SK-N-SH (cell line): ENCODE measurements around the gene SH3D21. TPM values are rescaled to one million over a fixed set of nuclear protein-coding genes. Genes with fewer than 3 reads are reported as not detected.

Experiments used
- CTCF ChIA-PET: fragments of 300-600, 350-600 bp; formaldehyde crosslinking; extraction: SDS; loops from one replicate; lab custom pipeline; 2021; lab: Yijun Ruan, JAX
- POLR2A ChIA-PET: fragments of 350-600 bp; sonication (Branson Sonifier 250); formaldehyde crosslinking; extraction: SDS; loops from one replicate; lab custom pipeline; 2020; ENCODE audit warnings: antibody characterized with exemption, inconsistent platforms; lab: Yijun Ruan, JAX
- DNase-seq: peaks from one replicate; pipeline ENCODE4 v3.0.0; 2012
- H2AFZ ChIP-seq: fragments of 200-600 bp; sonication (generic); 2 replicates; pipeline ENCODE4 v1.8.1; 2016; ENCODE audit warnings: antibody characterized with exemption, mild to moderate bottlenecking, low read depth
- H3F3A ChIP-seq: fragments of 200-600 bp; sonication (generic); replicated peaks from 2 replicates; pipeline ENCODE3; 2016; ENCODE audit warnings: antibody characterized with exemption, mild to moderate bottlenecking; ENCODE audit not compliant: insufficient read depth
- H3K27ac ChIP-seq, 2 experiments: fragments of 200-500 bp in 1 of 2; fragments of 200-600 bp in 1 of 2; sonication (Bioruptor generic) in 1 of 2; sonication (generic), shearing (Covaris generic) in 1 of 2; 2 replicates each; pipeline versions ENCODE4 v1.5.1 to v1.6.1; 2014 to 2016; ENCODE audit warnings: low read depth in 2 of 2, inconsistent platforms in 1 of 2, low read length in 1 of 2, mild to moderate bottlenecking in 1 of 2, mixed read lengths in 1 of 2
- H3K27me3 ChIP-seq: fragments of 200-600 bp; sonication (generic), shearing (Covaris generic); 2 replicates; pipeline ENCODE4 v1.6.1; 2016; ENCODE audit warnings: mixed run types; ENCODE audit not compliant: insufficient read depth
- H3K36me3 ChIP-seq, 2 experiments: fragments of 200-500 bp in 1 of 2; fragments of 200-600 bp in 1 of 2; sonication (Bioruptor generic) in 1 of 2; sonication (generic) in 1 of 2; replicated peaks in 1 of 2; 2 replicates each; pipeline versions ENCODE3 to v1.5.1; 2014 to 2016; ENCODE audit warnings: low read length in 1 of 2, mild to moderate bottlenecking in 1 of 2; ENCODE audit not compliant: insufficient read depth in 2 of 2, control insufficient read depth in 1 of 2
- H3K4me1 ChIP-seq, 2 experiments: fragments of 200-500 bp in 1 of 2; fragments of 200-600 bp in 1 of 2; sonication (Bioruptor generic) in 1 of 2; sonication (generic), shearing (Covaris generic) in 1 of 2; 2 replicates each; pipeline versions ENCODE4 v1.5.1 to v1.6.1; 2014 to 2016; ENCODE audit warnings: low read depth in 1 of 2, low read length in 1 of 2, mixed run types in 1 of 2; ENCODE audit not compliant: insufficient read depth in 2 of 2, control insufficient read depth in 1 of 2
- H3K4me2 ChIP-seq: fragments of 200-600 bp; sonication (generic), shearing (Covaris generic); 2 replicates; pipeline ENCODE4 v1.6.1; 2017; ENCODE audit warnings: mixed run types
- H3K4me3 ChIP-seq, 2 experiments: fragments of 200-500 bp in 1 of 2; fragments of 200-600 bp in 1 of 2; sonication (Bioruptor generic) in 1 of 2; sonication (generic), shearing (Covaris generic) in 1 of 2; 2 replicates each; pipeline versions ENCODE4 v1.5.1 to v1.8.1; 2014 to 2016; ENCODE audit warnings: low read depth in 2 of 2, inconsistent platforms in 1 of 2, low read length in 1 of 2, mild to moderate bottlenecking in 1 of 2, mixed read lengths in 1 of 2, moderate library complexity in 1 of 2
- H3K79me2 ChIP-seq: fragments of 200-600 bp; sonication (generic); 2 replicates; pipeline ENCODE4 v1.8.1; 2017; ENCODE audit warnings: mild to moderate bottlenecking; ENCODE audit not compliant: insufficient read depth
- H3K9ac ChIP-seq: fragments of 200-600 bp; sonication (generic); 2 replicates; pipeline ENCODE4 v1.6.1; 2017; ENCODE audit warnings: mixed run types
- H3K9me2 ChIP-seq: fragments of 200-600 bp; sonication (generic); 2 replicates; pipeline ENCODE4 v1.6.1; 2017; ENCODE audit warnings: mixed run types
- H3K9me3 ChIP-seq: fragments of 200-600 bp; sonication (generic); 2 replicates; pipeline ENCODE4 v1.6.1; 2017; ENCODE audit warnings: mixed run types, mild to moderate bottlenecking, moderate library complexity
- H4K20me1 ChIP-seq: fragments of 200-600 bp; sonication (generic); 2 replicates; pipeline ENCODE4 v1.6.1; 2017; ENCODE audit warnings: mild to moderate bottlenecking, mixed run types; ENCODE audit not compliant: insufficient read depth
- CTCF ChIP-seq: fragments of 200-600 bp; sonication (generic); IDR thresholded peaks from 2 replicates; pipeline ENCODE4 v1.6.1; 2017; ENCODE audit warnings: antibody characterized with exemption, mild to moderate bottlenecking, moderate library complexity
- ELF1 ChIP-seq: IDR thresholded peaks from 2 replicates; pipeline ENCODE4 v1.4.0; 2012
- EP300 ChIP-seq, 2 experiments: IDR thresholded peaks; 2 replicates each; pipeline versions ENCODE4 v1.4.0 to v1.6.1; 2012; ENCODE audit warnings: borderline replicate concordance in 1 of 2, low read depth in 1 of 2, low read length in 1 of 2
- FOSL2 ChIP-seq: IDR thresholded peaks from 2 replicates; pipeline ENCODE4 v1.4.0; 2012; ENCODE audit warnings: low read depth, mild to moderate bottlenecking, moderate library complexity, borderline replicate concordance
- FOXJ3 ChIP-seq: sonication (generic); formaldehyde crosslinking; IDR thresholded peaks from 2 replicates; pipeline ENCODE4 v1.5.1; 2020; ENCODE audit warnings: mild to moderate bottlenecking, missing genetic modification reagents
- JUND ChIP-seq: IDR thresholded peaks from 2 replicates; pipeline ENCODE4 v1.4.0; 2012
- NRF1 ChIP-seq: IDR thresholded peaks from 2 replicates; pipeline ENCODE4 v1.6.1; 2012; ENCODE audit warnings: low read depth, mild to moderate bottlenecking, low read length
- RAD21 ChIP-seq: IDR thresholded peaks from 2 replicates; pipeline ENCODE4 v1.6.1; 2012; ENCODE audit warnings: mild to moderate bottlenecking, low read length
- RCOR1 ChIP-seq: fragments of 150-350 bp; IDR thresholded peaks from 2 replicates; pipeline ENCODE4 v1.6.1; 2017; ENCODE audit warnings: antibody characterized with exemption, low read length
- RXRA ChIP-seq: IDR thresholded peaks from 2 replicates; pipeline ENCODE4 v1.4.0; 2012; ENCODE audit warnings: low read depth, mild to moderate bottlenecking, borderline replicate concordance
- SMC3 ChIP-seq: IDR thresholded peaks from 2 replicates; pipeline ENCODE4 v1.6.1; 2012; ENCODE audit warnings: low read depth, low read length, improper control_type of control experiment
- USF1 ChIP-seq: IDR thresholded peaks from 2 replicates; pipeline ENCODE4 v1.4.0; 2012; ENCODE audit warnings: low read depth, borderline replicate concordance
- WGBS: methylation state at CpG from one replicate; pipeline ENCODE4 v1.1.6; 2017; ENCODE audit warnings: low lambda C conversion rate; 5-methylcytosine and 5-hydroxymethylcytosine counted together
- polyA plus RNA-seq, 3 experiments: library from polyadenylated mRNA; depleted of rRNA; stranded (reverse); fragments of >200 nt; gene quantifications; 2 replicates each; pipeline ENCODE4 v1.2.3, GENCODE V29; 2012

SH3D21 gene
- polyA plus RNA-seq, 1 of the 3 experiments (the other 2 are of a cell fraction): 1.6 TPM

- H3K9me2 ChIP-seq: no peaks in the 10 kb centered on the region
- peaks cover 37% of the 10 kb centered on the region for H3F3A ChIP-seq
- peaks cover 55% of the 10 kb centered on the region for H4K20me1 ChIP-seq
- WGBS: 27% methylated on average over 1 of the region's 1 CpG
- no peak overlapping the region for H3K4me3 ChIP-seq
- no peaks in the 10 kb centered on the region for H3K27me3 ChIP-seq
- CTCF ChIA-PET: interaction anchor here (0.5 to 10.3 kb wide), 21 partner anchors 10 to 187 kb away, joined by 3 to 103 read pairs (median 6); partner anchors contain the start of genes EVA1B, MAP7D1, SH3D21 and TRAPPC3
- peak overlapping the region; percentile 65 to 83 for H3K27ac ChIP-seq
- H3K36me3 ChIP-seq: peaks cover 55 to 59% of the 10 kb centered on the region in 2 experiments
- H3K9me3 ChIP-seq: no peaks in the 10 kb centered on the region
- POLR2A ChIA-PET: no interaction called here
- peak overlapping the region; percentile 3; the same call in 1 of the 2 replicates for H3K4me2 ChIP-seq
- H2AFZ ChIP-seq: no peak overlapping the region
- no peak overlapping the region for H3K9ac ChIP-seq
- no peak for TF ChIP-seq USF1
- TF ChIP-seq RCOR1: peak; percentile 67; the same call in 1 of the 2 replicates
- no peak for TF ChIP-seq ELF1
- no peak for TF ChIP-seq JUND
- TF ChIP-seq EP300 (IDR thresholded peaks at IDR 0.05; ENCODE audit: borderline replicate concordance in 1 of 2, low read depth in 1 of 2, low read length in 1 of 2): 0 out of 4 replicates have a peak, but pooled peaks of 1 of the 2 experiments have one; percentile 17
- TF ChIP-seq FOSL2: no peak
- TF ChIP-seq NRF1: no peak
- TF ChIP-seq RXRA: no peak
- peaks cover 80% of the 10 kb centered on the region for H3K79me2 ChIP-seq
- peak; percentile 68 for DNase-seq
- peaks cover 0 to 29% of the 10 kb centered on the region in 2 experiments; a peak in 3 of 4 replicates for H3K4me1 ChIP-seq
Observed at GRCh38 chr1:36284517-36284916, 21.7 kb upstream of the SH3D21 start.

GRCh38 chr1:36285443-36286101 is 20.6 kb upstream of the SH3D21 start:
- DNase-seq: peak; percentile 69
- H2AFZ ChIP-seq: no peak overlapping the region
- H3K36me3 ChIP-seq: peaks cover 63 to 65% of the 10 kb centered on the region in 2 experiments
- ChIA-PET CTCF (interaction anchor here (0.6 to 10.3 kb wide), 45 partner anchors 9 to 529 kb away, joined by 3 to 103 read pairs (median 4); partner anchors contain the start of genes EVA1B, MAP7D1, OSCP1 and SH3D21), POLR2A (interaction anchor here (0.5 to 1.0 kb wide), 3 partner anchors 11 to 61 kb away, joined by 3 read pairs; partner anchors contain the start of genes SH3D21 and THRAP3)
- H3K9me3 ChIP-seq: no peaks in the 10 kb centered on the region
- peak overlapping the region in 1 of 2 experiments; percentile 0; a peak in 1 of 4 replicates for H3K4me3 ChIP-seq
- peaks cover 37% of the 10 kb centered on the region for H3F3A ChIP-seq
- peaks cover 80% of the 10 kb centered on the region for H3K79me2 ChIP-seq
- no peak overlapping the region for H3K9ac ChIP-seq
- peak overlapping the region; percentile 65 to 83; a peak in 3 of 4 replicates for H3K27ac ChIP-seq
- H4K20me1 ChIP-seq: peaks cover 45% of the 10 kb centered on the region
- no peaks in the 10 kb centered on the region for H3K27me3 ChIP-seq
- TF ChIP-seq SMC3 (peak; percentile 61), RAD21 (peak; percentile 83), CTCF (peak; percentile 88), FOXJ3 (CRISPR knock-in tag) (no peak)
- TF ChIP-seq, all 33 proteins: peak for 3
- H3K9me2 ChIP-seq: no peaks in the 10 kb centered on the region
- WGBS: 49% methylated on average over 7 of the region's 7 CpGs
- no peak overlapping the region; the same call in 1 of the 2 replicates for H3K4me2 ChIP-seq
- H3K4me1 ChIP-seq: peaks cover 0 to 29% of the 10 kb centered on the region in 2 experiments; a peak in 3 of 4 replicates
